HCT116 (cell line): ENCODE data around the gene MYORG.

ENCODE experiments used
- CTCF ChIP-seq, 3 experiments: fragments of 200-600 bp in 1 of 3; sonication (generic) in 1 of 3; IDR thresholded peaks in 2 of 3; conservative IDR thresholded peaks in 1 of 3; 2 replicates each; pipeline ENCODE4 v1.5.1; 2012 to 2017; ENCODE audit warnings: low read depth in 2 of 3, low read length in 2 of 3, antibody characterized with exemption in 1 of 3, borderline replicate concordance in 1 of 3, control low read depth in 1 of 3, mild to moderate bottlenecking in 1 of 3, mixed read lengths in 1 of 3, mixed run types in 1 of 3, moderate library complexity in 1 of 3; ENCODE audit not compliant: insufficient read depth in 1 of 3
- EZH2 ChIP-seq: fragments of 200-600 bp; sonication (generic); IDR thresholded peaks from 2 replicates; pipeline ENCODE4 v1.6.1; 2017; ENCODE audit warnings: antibody characterized with exemption, mixed run types
- FOSL1 ChIP-seq: IDR thresholded peaks from 2 replicates; pipeline ENCODE4 v1.6.1; 2012; ENCODE audit warnings: low read depth
- JUND ChIP-seq: IDR thresholded peaks from 2 replicates; pipeline ENCODE4 v1.6.1; 2012
- POLR2A ChIP-seq: IDR thresholded peaks from 2 replicates; pipeline ENCODE4 v1.7.0; 2011; ENCODE audit warnings: borderline replicate concordance; ENCODE audit not compliant: insufficient read depth, insufficient read length; ENCODE audit errors: extremely low read depth
- REST ChIP-seq: IDR thresholded peaks from 2 replicates; pipeline ENCODE4 v1.6.1; 2012; ENCODE audit warnings: low read depth
- SIN3A ChIP-seq: IDR thresholded peaks from 2 replicates; pipeline ENCODE4 v1.6.1; 2012; ENCODE audit warnings: low read depth
- SP1 ChIP-seq: IDR thresholded peaks from 2 replicates; pipeline ENCODE4 v1.6.1; 2012; ENCODE audit warnings: low read depth
- SRF ChIP-seq: IDR thresholded peaks from 2 replicates; pipeline ENCODE4 v1.6.1; 2012; ENCODE audit warnings: low read depth
- TCF7L2 ChIP-seq: IDR thresholded peaks from 2 replicates; pipeline ENCODE4 v1.7.0; 2011; ENCODE audit warnings: borderline replicate concordance, inconsistent platforms; ENCODE audit not compliant: insufficient read depth, insufficient read length; ENCODE audit errors: extremely low read depth
- ZNF274 ChIP-seq: fragments of 200-500 bp; sonication (Bioruptor generic); IDR thresholded peaks from 2 replicates; pipeline ENCODE4 v1.6.1; 2014; ENCODE audit warnings: mild to moderate bottlenecking, low read depth, low read length, inconsistent platforms

GRCh38 chr9:34387239-34387638 lies 10.5 kb upstream of the MYORG start:
- TF ChIP-seq SIN3A (no peak), JUND (no peak), EZH2 (no peak), ZNF274 (no peak), CTCF (IDR thresholded peaks at IDR 0.05 in 2 of 3, conservative IDR thresholded peaks at IDR 0.05 in 1 of 3; ENCODE audit: borderline replicate concordance in 1 of 3, insufficient read depth in 1 of 3, low read depth in 2 of 3, low read length in 2 of 3) (no peak), POLR2A (no peak), REST (no peak), TCF7L2 (no peak), SP1 (no peak), SRF (no peak), FOSL1 (no peak)
